Endothelial cell of umbilical vein (primary cell): ENCODE data around the gene FAM204A.

Experiments
- CTCF ChIP-seq, 2 donors: IDR thresholded peaks; 1 replicate in 1 of 2; 2 replicates in 1 of 2; pipeline ENCODE4 v1.5.1; 2011; ENCODE audit warnings: low read length in 2 of 2, mild to moderate bottlenecking in 2 of 2, moderate library complexity in 2 of 2, control low read depth in 1 of 2, inconsistent platforms in 1 of 2, low read depth in 1 of 2; ENCODE audit not compliant: insufficient read depth in 1 of 2; ENCODE audit errors: extremely low read depth in 1 of 2
- EZH2 ChIP-seq: IDR thresholded peaks from 2 replicates; pipeline ENCODE4 v1.6.1; 2012; ENCODE audit warnings: borderline replicate concordance, low read depth, mild to moderate bottlenecking, moderate library complexity, low read length, inconsistent platforms; ENCODE audit not compliant: severe bottlenecking
- FOS ChIP-seq: IDR thresholded peaks from 2 replicates; pipeline ENCODE4 v1.6.1; 2011; ENCODE audit warnings: mild to moderate bottlenecking, low read length, moderate library complexity, borderline replicate concordance; ENCODE audit not compliant: insufficient read depth
- JUN ChIP-seq: IDR thresholded peaks from 2 replicates; pipeline ENCODE4 v1.6.1; 2011; ENCODE audit warnings: borderline replicate concordance, low read depth; ENCODE audit not compliant: insufficient read length, insufficient read depth
- MAX ChIP-seq: IDR thresholded peaks from 2 replicates; pipeline ENCODE4 v1.6.1; 2011; ENCODE audit not compliant: insufficient read depth, insufficient read length
- POLR2A ChIP-seq: IDR thresholded peaks from 2 replicates; pipeline ENCODE4 v1.6.1; 2012; ENCODE audit warnings: low read depth, mild to moderate bottlenecking, control low read depth, low read length
- POLR2AphosphoS5 ChIP-seq: IDR thresholded peaks from 2 replicates; pipeline ENCODE4 v1.6.1; 2012; ENCODE audit warnings: low read depth, mild to moderate bottlenecking, control low read depth, low read length, moderate library complexity; ENCODE audit not compliant: insufficient read depth

- TF ChIP-seq CTCF (IDR thresholded peaks at IDR 0.05; ENCODE audit: extremely low read depth in 1 of 2, insufficient read depth in 1 of 2, low read depth in 1 of 2, low read length in 2 of 2) = no peak
- TF ChIP-seq POLR2AphosphoS5 = no peak
- TF ChIP-seq POLR2A = no peak
- no peak for TF ChIP-seq EZH2
- TF ChIP-seq JUN = no peak
- no peak for TF ChIP-seq FOS
- no peak for TF ChIP-seq MAX
Observed at GRCh38 chr10:118357841-118358240, 15.7 kb upstream of the FAM204A start.
